MM.1S (cell line): ENCODE data around the gene TOMM7.
"Not testable (repeated sequence)": the region's sequence is repeated elsewhere in the genome, so short reads cannot be mapped to it uniquely, and the experiment has no call there.

ENCODE experiments used
- DNase-seq: peaks from one replicate; pipeline ENCODE4 v3.0.0-alpha.2; 2015
- H2AFZ ChIP-seq: fragments of 300-600 bp; sonication (generic); 2 replicates; pipeline ENCODE4 v1.6.0; 2016; ENCODE audit warnings: antibody characterized with exemption, low read length
- H3F3A ChIP-seq: fragments of 300-600 bp; sonication (generic); 2 replicates; pipeline ENCODE4 v1.6.1; 2016; ENCODE audit warnings: mild to moderate bottlenecking, antibody characterized with exemption, low read length, moderate library complexity, mixed read lengths; ENCODE audit not compliant: insufficient read depth
- H3K27ac ChIP-seq: fragments of 300-600 bp; sonication (generic); 2 replicates; pipeline ENCODE4 v1.5.1; 2016; ENCODE audit warnings: mild to moderate bottlenecking, low read length
- H3K27me3 ChIP-seq: fragments of 300-600 bp; sonication (generic); replicated peaks from 2 replicates; pipeline ENCODE4 v1.6.0; 2016; ENCODE audit warnings: low read length; ENCODE audit not compliant: insufficient read depth
- H3K36me3 ChIP-seq: fragments of 300-600 bp; sonication (generic); replicated peaks from 2 replicates; pipeline ENCODE4 v1.6.1; 2016; ENCODE audit warnings: mild to moderate bottlenecking, low read length, mixed read lengths; ENCODE audit not compliant: insufficient read depth
- H3K4me1 ChIP-seq: fragments of 300-600 bp; sonication (generic); 2 replicates; pipeline ENCODE4 v1.6.1; 2016; ENCODE audit warnings: low read length, mixed read lengths
- H3K4me2 ChIP-seq: fragments of 300-600 bp; sonication (generic); 2 replicates; pipeline ENCODE4 v1.6.0; 2016; ENCODE audit warnings: low read depth, low read length
- H3K4me3 ChIP-seq: fragments of 300-600 bp; sonication (generic); 2 replicates; pipeline ENCODE4 v1.5.1; 2016; ENCODE audit warnings: low read length, mixed read lengths
- H3K79me2 ChIP-seq: fragments of 300-600 bp; sonication (generic); 2 replicates; pipeline ENCODE4 v1.6.1; 2016; ENCODE audit warnings: mixed run types, low read length, mixed read lengths
- H3K9ac ChIP-seq: fragments of 300-600 bp; sonication (generic); 2 replicates; pipeline ENCODE4 v1.6.1; 2016; ENCODE audit warnings: low read length, mixed read lengths
- H3K9me2 ChIP-seq: fragments of 300-600 bp; sonication (generic); replicated peaks from 2 replicates; pipeline ENCODE4 v1.6.1; 2016; ENCODE audit warnings: mild to moderate bottlenecking, low read length, mixed read lengths; ENCODE audit not compliant: insufficient read depth
- H3K9me3 ChIP-seq: fragments of 300-600 bp; sonication (generic); replicated peaks from 2 replicates; pipeline ENCODE4 v1.6.1; 2016; ENCODE audit warnings: mild to moderate bottlenecking, low read length, mixed read lengths; ENCODE audit not compliant: insufficient read depth
- H4K20me1 ChIP-seq: fragments of 300-600 bp; sonication (generic); 2 replicates; pipeline ENCODE4 v1.6.1; 2016; ENCODE audit warnings: mild to moderate bottlenecking, low read length, moderate library complexity, mixed read lengths; ENCODE audit not compliant: insufficient read depth
- EZH2 ChIP-seq: fragments of 300-600 bp; sonication (generic); optimal IDR thresholded peaks from 2 replicates; pipeline ENCODE3; 2017; ENCODE audit warnings: low read depth, mild to moderate bottlenecking, antibody characterized with exemption, low read length, mixed read lengths
- EZH2phosphoT487 ChIP-seq: fragments of 300-600 bp; sonication (generic); IDR thresholded peaks from 2 replicates; pipeline ENCODE4 v1.6.1; 2018; ENCODE audit warnings: antibody characterized with exemption, low read length
- TF ChIP-seq, protein P1 (sequence below): fragments of 300-600 bp; sonication (generic); IDR thresholded peaks from 2 replicates; pipeline ENCODE4 v1.5.1; 2016; ENCODE audit warnings: antibody characterized with exemption, low read length, mixed read lengths

The TOMM7 gene

DNA sequence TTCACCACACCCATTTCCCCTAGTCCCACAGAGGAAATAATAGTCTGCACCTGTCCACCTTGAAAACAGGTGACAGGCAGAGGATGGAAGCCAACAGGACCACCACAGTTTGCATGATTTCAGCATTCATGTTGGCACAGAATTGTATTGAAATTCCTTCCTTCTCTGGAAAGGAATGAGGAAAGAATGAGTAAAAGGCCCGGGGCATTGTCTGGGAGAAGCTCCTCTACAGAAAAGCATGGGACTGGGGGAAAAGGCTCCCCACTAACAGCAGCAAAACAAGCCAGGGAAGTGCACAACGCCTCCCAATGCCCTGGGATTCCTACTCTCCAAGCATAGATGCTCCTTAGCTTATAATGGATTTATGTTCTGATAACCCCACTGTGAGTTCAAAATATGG is 28.5 kb upstream of the TOMM7 start:
- no peaks in the 10 kb centered on the region for H3K9me2 ChIP-seq
- no peak overlapping the region for H3K4me2 ChIP-seq
- H3K79me2 ChIP-seq = peaks cover 16% of the 10 kb centered on the region
- no peak overlapping the region for H3K4me3 ChIP-seq
- no peaks in the 10 kb centered on the region for H3K9me3 ChIP-seq
- H3K27ac ChIP-seq = no peak overlapping the region
- H3K4me1 ChIP-seq = peaks cover 11% of the 10 kb centered on the region; the same call in 1 of the 2 replicates
- no peaks in the 10 kb centered on the region for H3K36me3 ChIP-seq
- no peak overlapping the region for H2AFZ ChIP-seq
- no peak overlapping the region for H3K9ac ChIP-seq
- peaks cover 2% of the 10 kb centered on the region; the same call in 1 of the 2 replicates for H3F3A ChIP-seq
- H4K20me1 ChIP-seq = no peaks in the 10 kb centered on the region
- H3K27me3 ChIP-seq = no peaks in the 10 kb centered on the region; the same call in 1 of the 2 replicates
- DNase-seq = no peak
- no peak for TF ChIP-seq EZH2
- no peak for TF ChIP-seq EZH2phosphoT487
- TF ChIP-seq, protein P1, sequence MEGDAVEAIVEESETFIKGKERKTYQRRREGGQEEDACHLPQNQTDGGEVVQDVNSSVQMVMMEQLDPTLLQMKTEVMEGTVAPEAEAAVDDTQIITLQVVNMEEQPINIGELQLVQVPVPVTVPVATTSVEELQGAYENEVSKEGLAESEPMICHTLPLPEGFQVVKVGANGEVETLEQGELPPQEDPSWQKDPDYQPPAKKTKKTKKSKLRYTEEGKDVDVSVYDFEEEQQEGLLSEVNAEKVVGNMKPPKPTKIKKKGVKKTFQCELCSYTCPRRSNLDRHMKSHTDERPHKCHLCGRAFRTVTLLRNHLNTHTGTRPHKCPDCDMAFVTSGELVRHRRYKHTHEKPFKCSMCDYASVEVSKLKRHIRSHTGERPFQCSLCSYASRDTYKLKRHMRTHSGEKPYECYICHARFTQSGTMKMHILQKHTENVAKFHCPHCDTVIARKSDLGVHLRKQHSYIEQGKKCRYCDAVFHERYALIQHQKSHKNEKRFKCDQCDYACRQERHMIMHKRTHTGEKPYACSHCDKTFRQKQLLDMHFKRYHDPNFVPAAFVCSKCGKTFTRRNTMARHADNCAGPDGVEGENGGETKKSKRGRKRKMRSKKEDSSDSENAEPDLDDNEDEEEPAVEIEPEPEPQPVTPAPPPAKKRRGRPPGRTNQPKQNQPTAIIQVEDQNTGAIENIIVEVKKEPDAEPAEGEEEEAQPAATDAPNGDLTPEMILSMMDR = no peak

DNA sequence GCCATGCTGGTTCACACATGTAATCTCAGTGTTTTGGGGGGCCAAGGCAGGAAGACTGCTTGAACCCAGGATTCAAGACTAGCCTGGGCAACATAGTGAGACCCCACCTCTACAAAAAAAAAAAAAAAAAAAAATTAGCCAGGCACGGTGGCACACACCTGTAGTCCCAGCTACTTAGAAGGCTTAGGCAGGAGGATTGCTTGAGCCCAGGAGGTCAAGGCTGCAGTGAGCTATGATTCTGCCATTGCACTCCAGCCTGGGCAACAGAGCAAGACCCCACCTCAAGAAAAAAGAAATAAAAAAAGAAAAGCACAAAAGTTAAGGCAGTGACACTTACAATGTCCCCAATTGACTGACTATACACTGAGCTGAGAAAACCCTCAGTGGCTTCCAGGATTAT is 27.7 kb upstream of the TOMM7 start:
- not testable (repeated sequence) for H3K9me3 ChIP-seq, H4K20me1 ChIP-seq

DNA sequence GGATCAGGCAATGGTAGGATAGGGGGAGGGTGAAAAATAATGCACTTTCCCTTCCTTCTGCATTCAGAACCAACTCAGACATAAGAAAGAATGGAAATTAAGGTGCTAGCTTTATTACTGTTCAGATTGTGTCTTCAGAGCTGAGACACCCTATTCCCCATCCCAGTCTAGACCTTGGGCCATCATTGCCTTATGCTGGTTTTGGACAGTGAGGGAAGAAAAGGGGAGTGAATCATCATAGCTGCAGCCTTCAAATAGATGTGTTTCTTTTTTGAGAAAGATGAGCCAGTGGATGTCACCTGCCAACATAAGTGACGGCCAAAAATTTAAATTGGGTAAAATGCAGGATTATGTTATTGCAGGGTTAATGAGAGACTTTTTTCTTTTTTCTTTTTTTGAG is 27.0 kb upstream of the TOMM7 start:
- TF ChIP-seq EZH2 (no peak), EZH2phosphoT487 (no peak)
- TF ChIP-seq, protein P1 = no peak
- peaks cover 7% of the 10 kb centered on the region; the same call in 1 of the 2 replicates for H3K4me1 ChIP-seq
- no peak overlapping the region for H3K27ac ChIP-seq
- H3K79me2 ChIP-seq = peaks cover 4% of the 10 kb centered on the region
- H2AFZ ChIP-seq = no peak overlapping the region
- DNase-seq = no peak
- no peak overlapping the region for H3K4me2 ChIP-seq
- no peaks in the 10 kb centered on the region; the same call in 1 of the 2 replicates for H3K27me3 ChIP-seq
- no peaks in the 10 kb centered on the region for H3K36me3 ChIP-seq
- no peak overlapping the region for H3K4me3 ChIP-seq
- no peaks in the 10 kb centered on the region for H3K9me3 ChIP-seq
- no peaks in the 10 kb centered on the region for H3K9me2 ChIP-seq
- no peaks in the 10 kb centered on the region for H4K20me1 ChIP-seq
- no peak overlapping the region for H3K9ac ChIP-seq
- H3F3A ChIP-seq = no peaks in the 10 kb centered on the region

More for the DNA sequence above, 27.7 kb upstream of the TOMM7 start:
- peaks cover 10% of the 10 kb centered on the region; the same call in 1 of the 2 replicates for H3K4me1 ChIP-seq
- not testable (repeated sequence) for H2AFZ ChIP-seq, H3K27me3 ChIP-seq, H3K9ac ChIP-seq, H3K4me2 ChIP-seq, H3F3A ChIP-seq, H3K27ac ChIP-seq, DNase-seq, H3K36me3 ChIP-seq, H3K4me3 ChIP-seq, H3K9me2 ChIP-seq
- H3K79me2 ChIP-seq = peaks cover 12% of the 10 kb centered on the region

DNA sequence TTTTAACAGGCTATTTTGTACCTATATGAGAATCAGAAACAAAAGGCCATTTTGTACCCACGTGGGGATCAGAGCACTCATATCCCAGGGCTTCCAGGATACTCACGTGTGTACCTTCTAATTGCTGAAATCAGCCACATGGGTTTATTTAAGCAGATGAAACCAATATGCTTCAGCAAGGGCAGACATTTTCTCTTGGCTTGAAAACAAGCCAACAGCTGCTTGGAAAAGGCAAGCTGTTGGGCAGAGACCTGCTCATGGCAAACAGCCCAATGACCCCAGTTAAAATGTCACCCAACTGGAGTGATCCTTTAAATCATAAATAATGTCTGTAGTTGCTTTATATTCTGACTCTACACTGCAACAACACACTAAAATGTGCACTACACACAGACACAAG is 26.5 kb upstream of the TOMM7 start:
- Histone ChIP-seq H3K27ac (no peak overlapping the region), H4K20me1 (no peaks in the 10 kb centered on the region), H2AFZ (no peak overlapping the region), H3K4me1 (peaks cover 7% of the 10 kb centered on the region; the same call in 1 of the 2 replicates), H3F3A (no peaks in the 10 kb centered on the region), H3K36me3 (no peaks in the 10 kb centered on the region), H3K9me3 (no peaks in the 10 kb centered on the region), H3K4me2 (no peak overlapping the region), H3K9me2 (no peaks in the 10 kb centered on the region), H3K9ac (no peak overlapping the region), H3K79me2 (no peaks in the 10 kb centered on the region), H3K4me3 (no peak overlapping the region), H3K27me3 (no peaks in the 10 kb centered on the region; the same call in 1 of the 2 replicates)
- DNase-seq = no peak
- no peak for TF ChIP-seq EZH2phosphoT487
- no peak for TF ChIP-seq EZH2
- TF ChIP-seq, protein P1 = no peak
